AG04449 (cell line): ENCODE data around the gene NT5C3B.

Experiments
- CTCF ChIA-PET: fragments of 350-600 bp; formaldehyde crosslinking; extraction: SDS; loops from one replicate; lab custom pipeline; 2021; ENCODE audit warnings: antibody characterized with exemption; lab: Yijun Ruan, JAX
- POLR2A ChIA-PET: fragments of 400-600, 350-600 bp; formaldehyde crosslinking; extraction: SDS; loops from one replicate; lab custom pipeline; 2020; ENCODE audit warnings: antibody characterized with exemption, inconsistent platforms; lab: Yijun Ruan, JAX
- DNase-seq: peaks from one replicate; pipeline ENCODE4 v3.0.0-alpha.2; 2010; ENCODE audit warnings: low read depth, low spot score
- H3K4me3 ChIP-seq: 2 replicates; pipeline ENCODE4 v1.5.1; 2011; ENCODE audit warnings: low read depth, mild to moderate bottlenecking, control low read depth, low read length
- CTCF ChIP-seq: IDR thresholded peaks from one replicate; pipeline ENCODE4 v1.5.1; 2011; ENCODE audit warnings: mild to moderate bottlenecking, moderate library complexity, low read length, control low read depth, inconsistent platforms; ENCODE audit not compliant: insufficient read depth; ENCODE audit errors: missing control alignments

The NT5C3B gene

DNA sequence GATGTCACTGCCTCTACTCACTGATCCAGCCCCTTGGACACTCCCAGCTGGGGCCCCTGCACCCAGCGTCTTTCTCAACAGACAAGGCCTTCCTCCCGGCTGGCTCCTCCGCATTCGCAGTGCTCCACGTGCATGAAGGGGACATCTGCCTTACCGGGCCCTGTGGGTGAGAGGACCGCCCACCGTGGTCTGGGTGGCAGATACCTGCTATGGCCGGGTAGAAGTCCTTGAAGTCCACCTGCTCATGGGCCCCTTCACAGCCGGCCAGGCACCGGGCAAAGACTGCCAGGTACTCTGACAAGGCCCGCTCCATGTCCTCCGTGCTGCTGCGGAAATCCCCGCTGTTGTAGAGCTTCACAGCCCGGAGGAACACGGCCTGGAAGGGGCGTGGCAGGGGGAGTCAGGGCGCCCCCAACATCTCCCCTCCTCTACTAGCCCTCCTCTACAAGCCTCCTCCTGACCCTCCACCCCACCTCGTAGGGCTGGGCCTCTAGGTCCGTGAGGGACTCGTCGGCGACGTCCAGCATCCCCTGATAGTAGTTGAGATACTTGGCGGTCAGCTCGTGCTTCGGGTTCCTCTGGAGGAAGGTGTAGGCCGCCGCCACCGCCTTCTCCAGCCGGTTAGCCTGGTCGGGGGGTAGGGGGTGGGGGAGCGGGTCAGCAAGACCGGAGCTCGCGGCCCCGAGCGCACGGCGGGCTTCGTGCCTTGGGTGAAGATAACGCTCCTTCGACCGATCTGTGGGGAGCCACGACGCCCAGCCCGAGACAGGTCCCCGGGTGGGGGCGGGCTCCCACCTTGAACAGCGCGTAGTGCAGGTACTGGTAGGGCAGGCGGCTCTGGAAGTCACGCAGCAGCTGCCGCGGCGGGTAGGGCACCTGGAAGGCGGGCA is 25.1 kb downstream of the NT5C3B start:
- H3K4me3 ChIP-seq: peak overlapping the region; percentile 87
- POLR2A ChIA-PET: interaction anchor here (0.6 to 2.2 kb wide), 8 partner anchors 10 to 1549 kb away, joined by 3 to 8 read pairs (median 4); partner anchors contain the start of genes ACLY and DNAJC7
- CTCF ChIA-PET: interaction anchor here (0.8 to 6.1 kb wide), 23 partner anchors 9 to 121 kb away, joined by 3 to 105 read pairs (median 4); partner anchors contain the start of genes JUP and KLHL11
- TF ChIP-seq CTCF: no peak
- no peak for DNase-seq

DNA sequence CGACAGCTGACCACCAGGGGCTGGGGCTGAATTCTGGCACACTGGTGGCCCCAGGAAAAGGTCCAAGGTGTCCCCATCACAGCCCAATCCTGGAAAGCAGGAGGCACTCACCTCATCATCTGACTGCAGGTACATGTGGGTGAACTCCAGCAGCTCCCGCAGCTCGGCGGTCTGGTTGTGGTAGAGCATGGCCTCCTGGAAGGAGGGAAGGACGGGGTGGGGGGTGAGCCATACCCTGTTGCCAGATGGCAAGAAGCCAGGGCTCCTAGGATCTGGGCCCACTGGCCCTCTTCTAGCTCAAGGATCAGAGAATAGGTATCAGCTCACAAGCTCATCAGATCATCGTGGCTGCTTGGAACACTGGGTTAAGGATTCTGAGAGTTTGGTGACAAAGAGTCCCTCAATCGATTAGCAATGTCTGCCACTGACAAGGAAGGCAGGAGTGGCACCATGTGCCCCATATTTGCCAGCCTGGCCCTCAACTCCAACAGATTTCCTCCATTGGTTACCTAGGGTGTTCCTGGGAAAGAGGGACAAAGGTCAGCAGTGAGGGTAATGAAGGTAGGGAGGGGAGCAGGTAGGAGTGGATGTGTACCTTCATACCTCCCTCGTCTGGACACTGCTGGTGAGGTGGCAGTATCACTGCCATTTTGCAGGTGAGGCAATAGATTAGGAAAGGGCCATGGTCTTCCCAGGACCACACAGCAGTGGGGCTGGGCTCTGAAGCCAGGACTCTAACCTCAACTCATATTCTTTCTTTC is 29.2 kb downstream of the NT5C3B start:
- TF ChIP-seq CTCF: no peak
- ChIA-PET POLR2A (no interaction called here), CTCF (interaction anchor here (1.3 to 1.5 kb wide), 3 partner anchors 8 to 111 kb away, joined by 3 to 7 read pairs (median 5); no protein-coding TSS in a partner anchor)
- DNase-seq: no peak
- no peak overlapping the region for H3K4me3 ChIP-seq

- TF ChIP-seq CTCF: no peak
- H3K4me3 ChIP-seq: no peak overlapping the region
- DNase-seq: no peak
- POLR2A ChIA-PET: interaction anchor here (1.0 kb wide), 1 partner anchor 115 kb away, joined by 3 read pairs; the partner anchor contains the start of gene ACLY
- CTCF ChIA-PET: interaction anchor here (1.4 to 11.3 kb wide), 11 partner anchors 7 to 156 kb away, joined by 4 to 189 read pairs (median 21); partner anchors contain the start of genes FKBP10, HAP1 and P3H4
These were observed 32.7 kb downstream of the NT5C3B start for GRCh38 chr17:41803049-41804020.

GRCh38 chr17:41801374-41802271 is 34.4 kb downstream of the NT5C3B start:
- H3K4me3 ChIP-seq: no peak overlapping the region; the same call in 1 of the 2 replicates
- TF ChIP-seq CTCF: peak; percentile 97
- no peak for DNase-seq
- ChIA-PET CTCF (interaction anchor here (0.6 to 11.3 kb wide), 37 partner anchors 8 to 161 kb away, joined by 3 to 189 read pairs (median 5); partner anchors contain the start of genes ACLY, FKBP10, HAP1 and JUP), POLR2A (interaction anchor here (0.5 to 1.5 kb wide), 5 partner anchors 10 to 117 kb away, joined by 3 to 8 read pairs (median 3); partner anchors contain the start of genes ACLY and P3H4)
